Dermis microvascular lymphatic vessel endothelial cell (primary cell): ENCODE measurements around the gene BPIFA1. TPM values are rescaled to one million over a fixed set of nuclear protein-coding genes. Genes with fewer than 3 reads are reported as not detected.

Experiments
- DNase-seq, 2 donors: peaks; one replicate each; pipeline versions ENCODE4 v3.0.0 to v3.0.0-alpha.2; 2010; ENCODE audit warnings: low read depth in 2 of 2
- total RNA-seq: library from RNA; depleted of rRNA; stranded (reverse); fragments of >200 nt; gene quantifications from 2 replicates; pipeline ENCODE4 v1.2.1, GENCODE V29; 2014

BPIFA1 gene
- total RNA-seq, 1 donor from 2014 or later, result not detected

DNA sequence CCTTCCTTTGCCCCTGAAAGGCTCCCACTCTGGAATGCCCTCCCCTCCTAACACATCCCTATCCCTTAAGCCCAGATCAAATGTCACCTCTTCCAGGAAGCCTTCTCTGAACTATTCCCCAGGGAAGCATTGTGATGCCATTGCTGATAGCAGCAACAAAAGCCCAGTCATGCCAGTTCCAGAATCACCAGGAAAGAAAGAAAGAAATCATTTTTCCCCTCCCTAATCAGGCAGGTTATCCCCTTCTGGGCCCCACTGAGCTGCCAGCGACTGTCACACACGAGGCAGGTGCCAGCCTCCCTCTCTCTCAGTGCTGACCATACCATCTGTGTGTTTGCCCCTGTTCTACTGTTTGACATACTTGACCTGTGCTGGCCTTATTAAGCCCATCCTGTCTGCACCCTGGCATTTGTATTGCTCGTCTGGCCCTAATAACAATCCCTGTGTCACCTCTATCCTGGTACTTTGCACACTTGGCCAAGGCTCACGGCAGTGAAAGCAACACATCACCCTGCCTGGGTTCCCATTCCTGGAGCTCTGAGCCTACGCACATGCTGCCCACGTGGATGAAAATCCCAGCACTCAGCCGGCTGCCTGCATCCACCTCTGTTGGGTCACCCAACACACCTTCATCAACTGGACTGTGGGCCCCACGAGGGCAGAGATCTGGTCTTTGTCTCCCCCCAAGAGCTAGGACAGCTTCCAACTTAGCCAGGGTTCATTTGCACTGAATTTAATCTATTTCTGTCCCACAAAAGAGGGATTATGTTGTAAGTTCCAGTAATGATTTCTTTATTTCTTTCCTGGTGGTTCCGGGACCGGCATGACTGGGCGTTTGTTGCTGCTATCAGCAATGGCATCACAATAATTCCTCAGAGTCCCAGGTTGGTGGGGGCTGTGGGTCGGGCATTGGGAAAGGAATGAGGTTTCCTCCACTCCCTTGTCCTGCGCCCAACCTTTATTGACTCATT lies 42.0 kb downstream of the BPIFA1 start:
- DNase-seq, result no peak

DNA sequence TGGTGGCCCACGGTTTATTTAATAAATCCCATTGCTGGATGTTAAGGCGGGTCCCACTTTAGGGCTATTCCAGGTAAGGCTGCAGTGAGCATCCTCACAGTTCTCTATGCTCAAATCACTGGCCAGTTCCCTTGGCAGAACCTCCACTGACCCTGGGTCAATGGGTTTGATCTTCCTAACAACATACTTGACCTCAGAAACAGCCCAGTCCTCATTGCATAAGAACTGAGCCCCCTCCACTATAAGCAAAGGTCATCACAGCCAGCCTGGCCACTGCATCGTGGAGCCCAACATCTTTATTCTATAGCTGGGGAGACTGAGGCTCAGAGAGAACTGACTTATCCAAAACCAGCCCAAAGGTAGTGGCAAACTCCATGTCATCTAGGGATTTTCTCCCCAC lies 42.9 kb downstream of the BPIFA1 start:
- no peak for DNase-seq

DNA sequence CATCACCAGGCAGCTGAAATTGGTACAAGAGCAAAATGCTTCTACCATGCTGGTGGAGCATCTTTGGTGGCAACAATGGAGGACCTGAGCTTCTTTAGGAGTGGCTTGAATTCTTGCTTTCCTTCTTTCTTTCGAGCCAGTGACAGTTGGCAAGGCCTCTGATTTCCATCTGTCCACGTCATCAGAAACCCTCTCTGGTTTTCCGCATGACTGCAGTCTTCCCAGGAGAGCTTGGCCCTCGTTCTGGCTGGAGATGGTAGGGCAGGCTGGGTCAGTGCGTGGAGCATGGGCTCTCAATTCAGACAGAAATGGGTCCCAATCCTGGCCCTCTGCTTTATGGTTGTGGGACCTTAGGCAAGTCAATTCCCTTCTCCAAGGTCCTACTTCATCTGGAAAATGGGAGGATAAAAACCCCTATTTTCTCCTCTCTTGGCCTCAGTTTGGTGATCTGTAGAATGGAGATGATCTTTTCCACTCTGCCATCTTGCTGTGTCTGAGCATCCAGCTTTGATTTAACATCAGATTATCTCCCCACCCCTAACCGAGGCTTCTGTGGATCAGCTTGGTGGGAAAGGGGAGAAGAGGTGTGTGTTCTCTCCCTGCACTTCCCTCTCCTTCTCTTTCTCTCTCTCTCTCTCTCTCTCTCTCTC lies 43.6 kb downstream of the BPIFA1 start:
- DNase-seq, result no peak

DNA sequence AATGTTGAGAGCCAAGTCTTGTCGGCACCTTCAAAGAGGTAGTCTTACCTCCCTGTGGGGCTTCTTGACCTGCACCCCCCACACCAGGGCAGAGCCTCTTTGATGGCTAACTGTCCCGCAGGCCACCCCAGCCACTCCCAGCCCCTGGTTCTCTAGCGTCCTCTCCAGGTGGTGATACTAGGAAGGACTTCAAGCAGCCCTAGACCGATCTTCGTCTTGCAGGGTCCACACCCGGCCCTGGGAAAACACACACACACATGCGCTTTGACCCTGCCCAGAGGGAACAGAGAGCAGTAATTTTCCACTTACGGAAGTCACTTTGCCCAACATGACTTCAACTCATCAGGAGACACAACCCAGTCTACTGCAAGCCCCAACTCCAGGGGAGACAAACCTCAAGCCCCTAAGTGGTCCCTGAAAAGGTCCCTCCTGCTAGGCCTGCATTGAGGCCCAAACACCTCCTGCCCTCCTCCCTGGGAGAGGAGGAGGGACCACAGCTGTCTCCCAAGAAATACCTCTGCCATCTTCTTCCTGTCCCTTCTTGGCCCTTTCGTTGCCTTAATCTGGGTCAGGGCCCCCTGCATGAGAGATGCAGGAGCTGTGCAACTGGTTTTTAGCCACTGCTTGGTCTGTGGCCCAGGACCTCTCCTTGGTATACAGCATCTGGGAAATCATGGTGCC lies 44.3 kb downstream of the BPIFA1 start:
- DNase-seq, result no peak

DNA sequence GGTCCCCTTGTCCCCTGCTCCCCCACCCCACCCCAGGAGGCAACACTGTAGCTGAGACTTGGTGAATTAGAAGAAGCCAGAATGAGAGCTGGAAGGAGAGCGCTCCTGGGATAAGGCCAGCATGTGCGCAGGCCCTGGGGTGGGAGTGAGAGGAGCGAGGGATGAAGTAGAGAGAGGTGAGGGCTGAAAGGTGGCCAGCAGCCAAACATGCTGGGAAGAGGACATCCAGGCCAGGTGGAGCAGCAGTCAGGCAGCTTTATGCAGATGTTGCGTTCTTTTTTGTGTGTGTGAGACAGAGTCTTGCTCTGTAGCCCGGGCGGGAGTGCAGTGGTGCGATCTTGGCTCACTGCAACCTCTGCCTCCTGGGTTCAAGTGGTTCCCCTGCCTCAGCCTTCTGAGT lies 45.0 kb downstream of the BPIFA1 start:
- no peak for DNase-seq

DNA sequence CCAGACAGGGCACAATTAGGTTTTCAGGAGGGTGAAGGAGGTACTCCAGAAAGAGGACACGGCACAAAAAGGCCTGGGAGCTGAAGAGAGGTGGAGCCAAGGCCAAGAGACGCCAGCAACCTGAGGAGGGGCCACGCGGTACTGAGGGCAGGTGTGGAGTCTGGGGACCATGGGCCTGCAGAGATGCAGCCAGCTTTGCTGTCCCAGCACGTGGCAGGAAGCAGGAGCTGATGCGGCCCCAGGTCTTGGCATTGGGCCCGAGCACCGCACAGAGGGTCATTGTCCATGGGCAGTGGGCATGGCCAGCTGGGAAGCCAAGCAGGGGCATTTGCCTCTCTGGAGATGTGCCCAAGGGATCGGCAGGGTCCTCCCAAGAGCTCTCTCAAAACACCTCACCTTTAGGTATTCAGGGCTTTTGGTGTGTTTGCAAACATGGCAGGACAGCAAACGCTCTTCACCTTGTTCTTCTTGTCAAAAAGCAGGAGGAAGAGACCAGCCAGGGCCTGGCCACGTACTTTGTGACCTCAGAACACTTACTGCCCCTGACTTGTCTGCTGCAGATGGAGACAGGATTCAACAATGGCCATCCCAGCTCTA lies 45.9 kb downstream of the BPIFA1 start:
- DNase-seq, result no peak

DNA sequence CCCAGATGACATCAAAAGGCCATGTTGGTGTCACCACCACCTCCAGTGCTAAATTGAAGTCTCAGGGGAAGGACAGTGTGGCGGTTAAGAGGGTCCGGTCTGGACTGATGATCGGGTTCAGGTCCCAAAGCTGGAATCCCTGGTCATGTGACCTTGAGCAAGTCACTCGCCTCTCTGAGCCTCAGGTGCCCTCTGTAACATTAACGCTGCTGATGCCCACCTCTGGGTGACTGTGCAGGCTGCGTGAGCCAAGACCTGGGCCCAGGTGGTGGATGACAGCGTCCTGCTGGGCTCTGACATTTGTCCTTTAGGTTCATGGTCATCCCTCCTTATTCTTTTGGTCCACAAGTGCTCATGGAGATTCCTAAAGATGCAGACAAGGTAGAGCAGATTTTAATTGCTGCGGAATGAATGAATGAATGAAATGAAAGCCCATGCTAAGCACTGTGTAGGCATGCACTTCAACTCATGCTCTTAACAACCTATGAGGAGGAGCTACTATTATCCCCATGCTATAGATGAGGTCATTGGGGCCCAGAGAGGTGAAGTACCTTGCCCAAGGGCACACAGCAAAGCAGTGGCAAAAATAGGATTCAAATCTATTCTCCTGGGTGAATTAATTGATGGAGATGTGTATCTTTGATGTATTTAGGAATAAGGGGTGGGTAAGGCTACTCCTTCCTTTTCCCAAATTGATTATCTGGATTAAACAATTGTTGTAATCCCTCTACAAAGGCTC lies 46.6 kb downstream of the BPIFA1 start:
- no peak for DNase-seq

DNA sequence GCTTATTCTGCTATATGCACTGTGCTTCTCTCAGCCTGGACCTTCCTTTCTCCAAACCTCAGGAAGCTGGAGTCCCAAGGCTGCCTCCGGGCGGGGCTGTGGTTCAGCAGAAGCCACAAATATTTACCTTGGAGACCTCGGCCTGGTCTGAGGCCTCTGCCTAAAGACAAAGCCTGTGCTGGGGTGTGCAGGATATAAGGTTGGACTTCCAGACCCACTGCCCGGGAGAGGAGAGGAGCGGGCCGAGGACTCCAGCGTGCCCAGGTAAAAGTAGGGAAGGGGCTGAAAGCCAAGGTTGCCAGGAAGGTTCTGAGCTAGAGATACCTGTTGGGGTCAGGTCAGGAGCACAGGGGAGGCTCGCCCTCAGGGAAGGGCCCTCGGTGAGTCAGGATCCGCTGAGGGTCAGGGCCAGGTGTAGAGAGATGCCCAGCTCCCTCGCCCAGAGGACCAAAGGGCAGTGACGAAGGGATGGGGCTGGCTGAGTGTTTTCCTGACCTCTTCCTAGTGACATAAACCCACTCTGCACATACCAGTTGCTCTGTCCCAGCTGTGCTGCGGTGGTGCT lies 47.3 kb downstream of the BPIFA1 start, which contains the start of gene BPIFB1:
TSS of gene BPIFB1 (plus strand) at position 224 of the 565 bp plus-strand sequence. CDS start 2,860 bp downstream, outside the sequence.
- no peak for DNase-seq

DNA sequence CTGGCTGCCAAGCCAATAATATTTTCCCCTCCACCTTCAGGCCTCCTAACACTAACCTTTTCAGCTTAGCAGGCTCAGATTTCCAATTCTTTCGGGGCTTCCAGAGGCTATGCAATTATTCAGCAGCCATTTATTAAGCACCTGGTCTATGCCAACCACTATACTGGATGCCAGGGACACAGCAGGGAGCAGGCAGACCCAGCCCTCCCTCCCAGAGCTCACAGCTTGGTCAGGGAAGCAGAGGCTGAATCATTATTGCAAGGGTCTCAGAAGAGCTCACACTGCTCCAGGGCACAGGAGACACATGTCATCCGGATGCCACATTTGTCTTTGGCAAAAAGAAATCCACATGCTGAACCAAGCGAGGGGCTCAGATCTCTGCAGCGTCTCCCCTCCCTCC lies 48.5 kb downstream of the BPIFA1 start:
- no peak for DNase-seq

DNA sequence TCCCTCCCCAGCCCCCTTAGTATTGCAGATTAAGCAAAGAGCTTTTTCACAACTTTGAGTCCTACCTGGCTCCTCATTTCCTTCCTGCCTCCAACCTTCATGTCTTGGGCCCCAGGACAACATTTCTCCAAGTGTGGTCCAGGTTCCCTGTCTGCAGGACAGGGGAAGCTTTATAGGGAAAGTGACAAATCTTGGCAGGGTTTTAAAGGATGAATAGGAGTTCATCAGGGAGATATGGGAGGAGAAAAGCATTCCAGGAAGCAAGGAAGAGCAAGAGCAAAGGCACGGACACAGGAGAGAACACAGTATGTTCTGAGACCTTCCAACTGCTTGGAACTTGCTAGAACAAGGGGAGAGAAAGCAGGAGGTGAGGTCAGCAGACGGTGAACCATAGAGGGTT lies 49.1 kb downstream of the BPIFA1 start:
- DNase-seq, result no peak

DNA sequence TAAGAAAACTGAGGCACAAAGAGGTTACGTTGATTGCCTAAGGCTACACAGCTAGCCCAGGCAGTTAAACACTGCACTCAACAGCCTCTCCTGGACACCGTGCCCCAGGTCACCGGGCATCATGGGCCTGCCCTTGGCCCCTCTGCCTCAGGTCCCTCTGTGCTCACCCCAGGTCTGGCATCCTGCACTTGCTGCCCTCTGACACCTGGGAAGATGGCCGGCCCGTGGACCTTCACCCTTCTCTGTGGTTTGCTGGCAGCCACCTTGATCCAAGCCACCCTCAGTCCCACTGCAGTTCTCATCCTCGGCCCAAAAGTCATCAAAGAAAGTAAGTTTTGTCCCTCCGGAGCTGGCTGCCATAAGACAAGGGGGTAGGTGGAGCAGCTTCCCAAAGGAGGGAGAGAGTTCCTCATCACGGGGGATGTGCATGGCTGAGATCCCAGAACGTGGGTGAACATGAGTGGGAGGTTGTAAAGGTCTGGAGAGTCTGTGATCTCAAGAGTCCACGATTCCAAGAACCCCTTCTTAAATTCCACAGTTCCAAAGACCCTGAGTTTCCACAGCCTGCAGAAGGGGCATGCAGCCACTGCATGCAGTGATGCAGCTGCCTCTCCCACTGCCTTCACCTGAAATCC lies 50.2 kb downstream of the BPIFA1 start:
- no peak for DNase-seq

DNA sequence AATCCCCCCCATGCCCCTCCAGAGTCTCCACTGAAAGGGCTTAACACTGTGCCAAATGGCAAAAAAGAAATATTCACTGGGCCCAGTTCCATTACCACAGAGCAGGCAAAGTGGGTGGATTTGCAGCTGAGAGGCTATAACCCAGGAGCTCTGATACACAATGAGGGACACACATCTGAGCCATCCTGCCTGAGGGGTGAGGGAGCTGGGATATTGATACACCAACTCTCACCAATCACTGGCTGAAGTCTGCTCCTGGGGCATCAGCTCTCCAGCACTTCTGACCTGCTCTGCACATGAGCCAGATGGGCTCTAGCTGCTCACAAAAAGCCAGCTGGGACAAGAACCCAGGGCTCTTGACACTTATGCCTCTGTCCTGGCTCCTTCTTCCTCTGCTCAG lies 52.1 kb downstream of the BPIFA1 start:
- no peak for DNase-seq

DNA sequence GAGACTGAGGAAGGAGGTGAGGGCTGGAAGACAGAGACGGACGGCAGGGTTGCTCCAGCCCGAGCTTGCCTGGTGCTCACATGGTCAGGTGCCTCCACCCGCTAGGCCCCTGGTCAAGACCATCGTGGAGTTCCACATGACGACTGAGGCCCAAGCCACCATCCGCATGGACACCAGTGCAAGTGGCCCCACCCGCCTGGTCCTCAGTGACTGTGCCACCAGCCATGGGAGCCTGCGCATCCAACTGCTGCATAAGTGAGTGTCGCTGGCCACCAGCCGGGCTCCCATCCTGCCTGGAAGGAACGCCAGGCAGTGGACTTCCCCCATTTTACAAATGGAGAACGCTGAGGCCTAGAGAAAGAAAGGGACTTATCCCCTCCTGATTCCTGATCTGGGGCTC lies 55.1 kb downstream of the BPIFA1 start:
- DNase-seq, result no peak

DNA sequence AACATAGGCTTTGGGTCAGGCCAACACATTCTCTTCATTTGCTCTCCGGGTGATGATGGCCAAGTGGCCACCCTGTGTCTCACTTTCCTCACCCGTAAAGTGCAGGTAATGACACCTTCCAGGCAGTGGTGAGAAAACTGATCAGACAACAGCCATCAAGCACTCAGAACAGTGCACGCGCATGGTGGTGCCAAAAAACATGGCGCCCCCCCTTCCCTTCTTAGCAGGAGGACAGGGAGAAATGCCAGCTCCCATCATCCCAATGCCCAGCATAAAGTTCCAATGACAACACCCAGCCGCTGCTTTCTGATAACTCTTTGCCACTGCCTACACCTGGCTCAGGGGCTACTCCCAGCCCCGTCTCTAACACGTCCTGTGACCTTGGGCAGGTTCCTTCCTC lies 55.6 kb downstream of the BPIFA1 start:
- no peak for DNase-seq

DNA sequence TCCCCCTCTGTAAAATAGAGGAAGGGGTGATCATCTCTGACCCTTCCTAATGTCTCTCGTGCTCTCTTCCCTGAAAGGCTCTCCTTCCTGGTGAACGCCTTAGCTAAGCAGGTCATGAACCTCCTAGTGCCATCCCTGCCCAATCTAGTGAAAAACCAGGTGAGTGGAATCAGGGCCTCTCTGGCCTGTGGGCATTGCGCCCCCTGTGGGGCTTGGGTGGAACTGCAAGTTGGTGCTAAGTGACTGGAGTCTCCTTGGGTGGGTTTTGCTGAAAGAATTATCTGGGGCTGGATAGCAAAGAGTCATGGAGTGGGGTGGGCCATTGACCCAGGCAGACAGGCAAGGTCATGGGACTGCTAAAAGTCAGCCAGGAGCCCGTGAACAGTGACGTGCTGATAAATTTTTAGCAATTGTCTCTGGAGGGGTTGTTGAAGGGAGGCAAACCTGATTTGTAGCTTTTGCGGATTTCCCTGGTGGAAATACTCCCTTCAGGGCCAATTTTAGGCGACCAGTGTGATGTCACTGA lies 56.1 kb downstream of the BPIFA1 start:
- peak; percentile 12 to 33 for DNase-seq

Other genes with a start within 250 kb of the BPIFA1 start
- not detected in 2 replicates for gene SUN5, start 231.6 kb upstream of the BPIFA1 start, total RNA-seq
- not detected in 2 replicates for gene BPIFB2, start 228.3 kb upstream of the BPIFA1 start, total RNA-seq
- gene BPIFB6, start 204.3 kb upstream of the BPIFA1 start, total RNA-seq, result not detected in 2 replicates
- not detected in 2 replicates for gene BPIFB3, start 182.1 kb upstream of the BPIFA1 start, total RNA-seq
- gene BPIFB4, start 156.4 kb upstream of the BPIFA1 start, total RNA-seq, result not detected in 2 replicates
- not detected in 2 replicates for gene BPIFA2, start 67.8 kb upstream of the BPIFA1 start, total RNA-seq
- not detected in 2 replicates for gene BPIFA3, start 18.6 kb upstream of the BPIFA1 start, total RNA-seq
- not detected in 2 replicates for gene BPIFB1, start 47.2 kb downstream of the BPIFA1 start, total RNA-seq
- 17.3 and 20.5 TPM in 2 replicates for gene CDK5RAP1, start 165.5 kb downstream of the BPIFA1 start, total RNA-seq
- 6.2 and 7.5 TPM in 2 replicates for gene SNTA1, start 207.8 kb downstream of the BPIFA1 start, total RNA-seq